A673 (cell line): Measurements from ENCODE around the gene ACTR3.

ENCODE experiments used
- EZH2 ChIP-seq: fragments of 200-600 bp; sonication (generic); IDR thresholded peaks from 2 replicates; pipeline ENCODE4 v1.6.1; 2017; ENCODE audit warnings: borderline replicate concordance, low read depth, mild to moderate bottlenecking, mixed read lengths, antibody characterized with exemption, low read length; ENCODE audit not compliant: poor library complexity, severe bottlenecking
- TF ChIP-seq, protein P1 (sequence below): fragments of 300-800, 200-600 bp; sonication (generic); conservative IDR thresholded peaks from 2 replicates; pipeline ENCODE4 v1.5.1; 2017; ENCODE audit warnings: low read depth, mild to moderate bottlenecking, antibody characterized with exemption, low read length, moderate library complexity, mixed read lengths

DNA sequence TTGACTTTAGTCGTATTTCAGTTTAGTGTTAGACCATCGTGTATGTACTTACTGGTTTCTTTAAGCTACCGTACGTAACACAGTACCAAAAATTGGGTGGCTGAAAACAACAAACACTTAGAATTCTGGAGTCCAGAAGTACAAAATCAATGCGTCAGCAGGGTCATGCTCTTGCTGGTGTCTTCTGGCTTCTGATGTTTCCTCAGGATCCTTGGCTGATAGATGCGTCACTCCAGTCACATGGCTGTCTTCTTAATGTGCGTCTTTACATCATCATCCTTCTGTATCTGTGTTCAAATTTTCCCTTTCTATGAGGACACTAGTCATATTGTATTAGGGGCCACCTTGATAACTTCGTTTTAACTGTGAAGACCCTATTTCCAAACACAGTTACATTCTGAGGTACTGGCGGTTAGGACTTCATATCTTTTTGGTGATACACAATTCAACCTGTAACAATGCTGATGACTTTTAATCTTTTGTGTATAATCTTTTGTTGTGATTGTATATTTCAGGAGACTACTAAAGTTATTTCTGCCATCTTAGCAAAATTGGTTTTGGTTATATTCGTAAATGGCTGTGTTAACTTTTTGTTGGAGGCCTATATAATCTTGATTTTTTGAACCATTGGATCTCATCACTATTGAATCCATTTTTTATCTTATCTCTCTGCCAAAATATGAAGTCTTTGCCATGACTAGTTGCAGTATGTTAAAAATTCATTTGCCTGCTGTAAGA, 25.4 kb downstream of the ACTR3 start:
- no peak for TF ChIP-seq EZH2
- TF ChIP-seq, protein P1, sequence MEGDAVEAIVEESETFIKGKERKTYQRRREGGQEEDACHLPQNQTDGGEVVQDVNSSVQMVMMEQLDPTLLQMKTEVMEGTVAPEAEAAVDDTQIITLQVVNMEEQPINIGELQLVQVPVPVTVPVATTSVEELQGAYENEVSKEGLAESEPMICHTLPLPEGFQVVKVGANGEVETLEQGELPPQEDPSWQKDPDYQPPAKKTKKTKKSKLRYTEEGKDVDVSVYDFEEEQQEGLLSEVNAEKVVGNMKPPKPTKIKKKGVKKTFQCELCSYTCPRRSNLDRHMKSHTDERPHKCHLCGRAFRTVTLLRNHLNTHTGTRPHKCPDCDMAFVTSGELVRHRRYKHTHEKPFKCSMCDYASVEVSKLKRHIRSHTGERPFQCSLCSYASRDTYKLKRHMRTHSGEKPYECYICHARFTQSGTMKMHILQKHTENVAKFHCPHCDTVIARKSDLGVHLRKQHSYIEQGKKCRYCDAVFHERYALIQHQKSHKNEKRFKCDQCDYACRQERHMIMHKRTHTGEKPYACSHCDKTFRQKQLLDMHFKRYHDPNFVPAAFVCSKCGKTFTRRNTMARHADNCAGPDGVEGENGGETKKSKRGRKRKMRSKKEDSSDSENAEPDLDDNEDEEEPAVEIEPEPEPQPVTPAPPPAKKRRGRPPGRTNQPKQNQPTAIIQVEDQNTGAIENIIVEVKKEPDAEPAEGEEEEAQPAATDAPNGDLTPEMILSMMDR: no peak
